HG02588 (cell line): ENCODE measurements around the gene NADSYN1.
"Not testable (repeated sequence)": the region's sequence is repeated elsewhere in the genome, so short reads cannot be mapped to it uniquely, and the experiment has no call there.

Source experiments
- ATAC-seq: cut with Tn5 transposase; IDR thresholded peaks from one replicate; pipeline ENCODE4 v1.9.1; 2021; ENCODE audit warnings: mild to moderate bottlenecking, moderate library complexity; ENCODE audit not compliant: unreplicated experiment

NADSYN1 gene

DNA sequence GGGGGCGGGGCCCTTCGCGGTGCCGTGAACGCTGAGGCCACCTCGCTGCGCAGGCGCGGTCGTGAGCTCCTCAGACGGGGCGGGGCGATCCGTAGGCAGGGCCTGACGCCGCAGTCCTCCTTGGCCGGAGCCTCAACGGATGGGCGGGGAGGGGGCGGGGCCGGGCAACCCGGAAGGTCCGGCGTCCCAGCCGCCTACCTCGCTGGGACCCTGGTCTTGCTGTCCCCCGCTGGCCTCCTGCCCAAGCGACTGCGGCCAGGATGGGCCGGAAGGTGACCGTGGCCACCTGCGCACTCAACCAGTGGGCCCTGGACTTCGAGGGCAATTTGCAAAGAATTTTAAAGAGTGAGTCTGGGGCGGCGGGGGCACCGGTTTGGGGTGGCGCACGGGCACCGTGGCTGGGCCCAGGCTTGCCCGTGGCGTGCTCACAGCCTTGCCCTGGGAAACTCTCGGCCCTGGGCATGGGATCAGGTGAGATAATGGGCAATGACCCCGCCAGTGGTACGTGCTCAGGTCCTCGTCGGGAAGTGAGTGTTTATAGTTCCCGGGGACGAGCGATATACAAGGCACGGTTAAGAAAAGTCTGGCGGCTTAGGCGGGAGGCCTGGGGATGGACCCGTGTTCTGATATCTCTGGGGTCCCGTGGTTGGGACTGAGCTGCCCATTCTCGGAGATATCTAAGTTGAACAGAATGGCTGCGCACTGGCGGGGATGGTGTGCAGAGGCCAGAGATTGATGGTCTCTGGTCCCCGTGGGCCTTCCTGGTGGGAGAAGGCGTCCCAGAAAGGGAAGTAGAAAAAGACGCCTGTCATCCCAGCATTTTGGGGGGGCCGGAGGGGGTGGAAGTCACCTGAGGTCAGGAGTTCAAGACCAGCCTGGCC, at the start of gene NADSYN1:
Gene NADSYN1, plus strand, starts transcription at position 167 of the 881 bp plus-strand sequence. Its CDS starts 94 bp downstream, at position 261.
- peak; percentile 51 for ATAC-seq

DNA sequence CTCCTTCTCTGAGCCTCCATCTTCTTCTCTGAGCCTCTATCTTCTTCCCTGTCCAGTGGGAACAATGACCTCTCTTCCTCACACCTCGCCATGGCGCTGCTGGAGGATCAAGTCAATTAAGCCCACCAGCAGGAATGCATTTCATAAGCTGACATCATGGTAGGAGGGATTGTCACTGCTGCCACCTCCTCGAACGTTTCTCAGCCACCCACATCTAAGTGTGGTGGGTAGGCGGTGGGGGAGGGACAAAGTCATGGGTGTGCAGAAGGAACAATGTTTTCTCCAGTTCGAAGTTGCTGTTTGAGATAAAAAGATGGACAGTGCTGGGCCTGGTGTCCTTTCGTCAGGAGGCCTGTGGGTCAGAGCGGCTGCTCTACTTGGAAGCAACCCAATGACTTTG, 48.8 kb upstream of the NADSYN1 start:
- ATAC-seq, result no peak

DNA sequence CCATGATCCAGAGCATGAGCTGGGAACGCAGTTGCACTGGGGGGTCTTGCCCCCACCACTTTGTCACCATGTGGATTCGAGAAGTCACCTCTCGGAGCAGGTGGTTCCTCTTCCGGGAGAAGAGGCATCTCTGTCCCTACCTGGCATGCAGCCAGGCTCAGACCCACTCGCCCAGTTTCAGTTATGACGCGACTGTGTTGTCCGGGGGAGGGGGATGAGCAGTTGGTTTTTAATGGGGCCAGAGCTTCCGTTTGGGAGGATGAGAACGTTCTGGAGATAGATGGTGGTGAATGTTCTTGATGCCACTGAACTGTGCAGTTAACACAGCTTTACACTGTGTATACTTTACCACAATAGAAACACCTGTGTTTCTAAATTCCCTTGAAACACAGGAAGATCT, 46.3 kb upstream of the NADSYN1 start:
- ATAC-seq, result no peak

DNA sequence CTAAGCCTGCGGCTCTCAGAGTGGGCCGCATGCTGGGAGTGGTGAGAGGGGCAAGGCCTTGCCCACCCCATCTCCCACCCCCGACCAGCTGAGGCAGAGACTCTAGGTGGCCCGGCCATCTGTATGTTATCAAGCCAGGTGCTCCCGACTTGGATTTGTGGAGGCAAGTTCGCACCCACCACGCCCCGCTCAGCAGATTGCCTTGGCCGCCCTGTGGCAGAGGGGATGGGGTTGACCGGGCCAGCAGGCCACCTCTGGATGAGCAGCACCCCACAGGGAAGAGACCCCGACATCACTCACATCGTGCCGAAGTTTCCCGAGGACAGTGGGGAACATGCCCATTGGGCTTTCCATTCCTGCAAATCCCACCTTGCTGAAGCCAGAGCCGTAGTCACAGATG, 45.6 kb upstream of the NADSYN1 start:
- no peak for ATAC-seq

DNA sequence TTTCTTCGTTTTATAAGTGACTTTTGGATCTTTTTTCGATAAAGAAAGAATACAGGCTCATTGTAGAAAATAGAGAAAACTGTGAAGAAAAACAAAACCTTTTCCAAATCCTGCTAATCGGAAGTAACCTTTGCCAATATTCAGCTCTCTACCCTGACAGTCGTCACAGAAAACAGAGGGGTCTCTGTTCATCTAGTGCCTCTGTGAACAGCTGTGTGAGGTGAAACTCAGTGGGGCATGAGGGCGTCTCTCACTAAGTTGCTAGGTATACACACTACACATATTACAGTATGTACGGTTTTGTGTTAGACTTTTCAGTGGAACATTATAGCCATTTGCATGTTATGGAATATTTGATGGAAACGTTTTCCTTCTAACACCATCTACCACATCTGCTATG, 44.2 kb upstream of the NADSYN1 start:
- no peak for ATAC-seq

DNA sequence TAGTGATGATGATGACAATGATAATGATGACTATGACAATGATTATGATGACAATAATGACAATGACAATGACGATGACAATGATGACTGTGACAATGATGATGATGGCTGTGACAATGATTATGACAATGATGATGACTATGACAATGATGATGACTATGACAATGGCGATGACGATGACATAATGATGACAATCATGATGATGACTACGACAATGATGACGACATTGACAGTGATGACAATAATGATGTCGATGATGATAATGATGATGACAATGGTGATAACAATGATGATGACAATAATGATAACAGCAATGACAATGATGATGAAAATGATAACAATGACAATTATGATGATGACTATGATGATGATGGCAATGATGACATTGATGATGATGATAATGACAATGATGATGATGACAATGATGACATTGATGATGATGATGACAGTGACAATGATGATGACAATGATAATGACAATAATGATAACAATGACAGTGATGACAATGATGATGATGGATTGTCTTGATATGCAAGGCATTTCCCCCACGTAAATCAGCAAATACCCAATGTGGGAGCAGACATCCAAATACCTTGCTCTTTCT, 42.5 kb upstream of the NADSYN1 start:
- ATAC-seq, result no peak

DNA sequence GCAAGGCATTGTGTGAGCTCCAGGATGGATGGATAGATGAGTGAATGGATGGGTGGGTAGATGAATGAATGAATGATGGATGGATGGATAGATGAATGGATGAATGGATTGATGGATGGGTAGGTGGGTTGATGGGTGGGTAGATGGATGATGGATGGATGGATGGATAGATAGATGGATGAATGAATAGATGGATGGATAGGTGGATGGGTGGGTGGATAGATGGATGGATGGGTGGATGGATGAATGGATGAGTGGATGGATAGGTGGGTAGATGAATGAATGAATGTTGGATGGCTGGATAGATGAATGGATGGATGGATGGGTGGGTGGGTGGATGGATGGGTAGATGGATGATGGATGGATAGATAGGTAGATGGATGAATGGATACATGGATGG, 38.4 kb upstream of the NADSYN1 start:
- ATAC-seq, result no peak

DNA sequence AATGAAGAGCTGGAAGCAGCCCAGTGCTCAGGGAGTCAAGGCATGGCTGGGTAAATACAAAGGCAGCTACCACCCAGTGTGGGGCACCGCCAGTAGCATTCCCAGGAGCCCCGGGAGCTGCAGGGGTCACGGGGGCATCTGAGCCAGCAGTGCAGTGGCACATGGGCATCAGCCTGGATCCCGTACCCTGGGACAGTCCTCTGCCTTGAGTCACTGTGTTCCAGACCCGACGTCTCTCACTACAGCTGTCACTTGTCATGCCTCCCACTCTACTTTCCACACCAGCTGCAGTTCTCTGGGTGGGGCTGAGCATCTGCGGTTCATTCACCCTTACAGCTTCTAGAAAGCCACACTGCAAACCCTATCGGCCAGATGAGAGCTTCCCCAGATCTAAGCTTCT, 34.4 kb upstream of the NADSYN1 start:
- ATAC-seq, result peak; percentile 59

DNA sequence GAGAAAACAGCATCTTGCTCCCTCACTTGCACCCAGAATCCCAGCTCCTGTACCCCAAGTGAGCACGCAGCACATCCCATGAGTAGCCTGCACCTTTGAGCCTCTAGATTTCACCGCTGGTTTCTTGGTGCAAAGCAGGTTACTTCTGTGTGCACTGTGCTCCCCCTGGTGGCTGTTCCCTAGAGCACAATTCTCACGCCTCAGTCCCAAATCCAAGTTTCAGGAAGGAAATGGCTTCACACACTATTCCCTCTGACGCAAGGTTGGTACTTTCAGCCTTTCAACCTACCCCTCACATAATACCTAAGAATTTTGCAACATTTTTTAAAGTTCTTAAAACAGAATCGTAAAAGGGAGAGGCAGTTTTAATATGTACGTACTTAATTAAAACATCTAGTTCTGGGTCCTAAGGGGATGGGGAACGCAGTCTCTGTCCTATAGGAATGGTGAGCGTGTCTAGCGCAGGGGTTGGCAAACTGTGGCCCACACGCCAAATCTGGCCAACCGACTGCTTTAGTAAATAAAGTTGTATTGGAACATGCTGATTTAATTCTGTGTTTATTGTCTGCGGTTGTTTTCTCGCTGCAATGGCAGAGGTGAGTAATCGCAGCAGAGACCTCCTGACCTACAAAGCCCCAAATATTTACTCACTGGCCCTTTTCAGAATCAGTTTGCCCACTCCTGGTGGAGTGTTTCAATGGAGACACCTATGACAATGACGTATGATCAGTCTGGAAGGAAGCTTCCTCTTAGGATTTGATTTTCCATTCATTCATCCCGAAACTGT, 32.4 kb upstream of the NADSYN1 start:
- ATAC-seq, result no peak

DNA sequence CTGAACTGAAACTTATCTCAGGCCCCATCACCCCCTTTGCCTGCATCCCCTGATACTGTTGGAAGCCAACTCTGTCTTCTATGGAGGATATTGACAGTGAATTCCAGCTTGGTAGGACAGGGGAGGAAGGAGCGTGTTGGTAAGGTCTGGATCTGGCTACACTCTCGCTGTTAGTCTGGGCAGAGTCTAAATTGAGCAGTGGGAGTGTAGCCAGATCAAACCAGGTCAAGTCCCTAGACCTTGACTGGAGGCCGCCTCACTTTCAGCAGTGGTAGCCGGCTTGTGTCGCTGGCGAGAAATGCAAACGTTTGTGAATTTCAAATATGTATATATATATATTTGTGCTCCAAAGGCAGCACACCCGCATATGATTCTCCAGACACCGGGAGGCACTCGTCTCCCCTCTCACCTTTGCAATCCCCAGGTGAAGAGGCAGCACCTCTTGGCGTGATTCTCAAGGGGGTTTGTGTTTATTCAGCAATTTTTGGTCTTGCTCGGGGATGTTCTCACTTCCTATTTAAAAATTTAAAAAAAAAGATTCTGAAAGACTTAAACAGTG, 31.5 kb upstream of the NADSYN1 start:
- no peak for ATAC-seq

DNA sequence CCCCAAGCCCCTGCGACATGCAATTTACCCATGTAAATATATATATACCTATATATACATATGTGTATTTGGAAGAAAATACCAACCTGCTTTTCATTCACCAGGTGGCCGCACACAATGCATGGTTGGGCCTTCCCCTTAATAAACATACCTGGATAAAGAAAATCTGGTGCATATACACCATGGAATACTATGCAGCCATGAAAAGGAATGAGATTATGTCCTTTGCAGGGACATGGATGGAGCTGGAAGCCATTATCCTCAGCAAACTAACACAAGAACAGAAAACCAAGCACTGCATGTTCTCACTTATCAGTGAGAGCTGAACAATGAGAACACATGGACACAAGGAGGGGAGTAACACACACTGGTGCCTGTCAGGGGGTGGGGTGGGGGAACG, 30.7 kb upstream of the NADSYN1 start:
- not testable (repeated sequence) for ATAC-seq

DNA sequence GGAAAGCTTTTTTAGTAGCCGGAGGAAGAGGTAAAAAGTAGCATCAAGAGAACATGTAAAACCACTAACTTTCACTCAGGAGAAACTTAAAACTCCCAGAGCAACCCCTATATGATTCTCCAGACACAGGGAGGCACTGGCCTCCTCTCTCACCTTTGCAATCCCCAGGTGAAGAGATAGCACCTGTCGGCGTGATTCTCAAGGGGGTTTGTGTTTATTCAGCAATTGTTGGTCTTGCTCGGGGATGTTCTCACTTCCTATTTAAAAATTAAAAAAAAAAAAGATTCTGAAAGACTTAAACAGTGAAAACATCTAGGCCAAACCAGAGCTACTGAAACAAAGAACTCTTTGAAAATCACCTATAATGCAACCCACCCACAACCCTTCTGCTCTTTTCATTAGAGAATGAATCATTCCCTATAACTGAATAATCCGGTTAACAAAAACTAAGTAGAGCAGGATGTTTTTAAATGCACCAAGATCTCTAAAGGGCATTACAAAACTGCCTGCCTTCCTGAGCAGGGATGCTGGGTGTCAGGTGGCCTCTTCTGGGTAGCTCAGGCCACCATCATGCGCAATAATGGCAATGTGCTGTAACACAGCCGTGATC, 29.7 kb upstream of the NADSYN1 start:
- ATAC-seq, result no peak

DNA sequence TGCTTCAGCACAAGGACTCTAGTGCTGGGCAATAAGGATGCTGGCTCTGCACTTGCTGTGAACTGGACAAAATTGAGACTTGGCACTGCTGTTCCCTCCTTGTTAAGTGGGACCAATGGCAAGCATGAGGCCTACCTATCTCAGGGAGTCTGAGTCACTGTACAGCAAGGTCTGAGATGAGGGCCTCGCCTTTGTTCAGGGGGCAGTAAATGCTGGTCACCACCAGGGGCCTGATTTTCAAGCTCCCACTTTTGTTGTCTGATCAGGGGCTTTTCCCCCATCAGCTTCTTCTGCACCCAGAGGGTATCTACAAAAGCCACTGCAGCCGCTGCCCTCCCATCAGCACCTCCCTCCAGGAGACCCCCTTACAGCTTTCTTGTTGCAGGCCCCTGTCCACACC, 27.6 kb upstream of the NADSYN1 start:
- no peak for ATAC-seq

DNA sequence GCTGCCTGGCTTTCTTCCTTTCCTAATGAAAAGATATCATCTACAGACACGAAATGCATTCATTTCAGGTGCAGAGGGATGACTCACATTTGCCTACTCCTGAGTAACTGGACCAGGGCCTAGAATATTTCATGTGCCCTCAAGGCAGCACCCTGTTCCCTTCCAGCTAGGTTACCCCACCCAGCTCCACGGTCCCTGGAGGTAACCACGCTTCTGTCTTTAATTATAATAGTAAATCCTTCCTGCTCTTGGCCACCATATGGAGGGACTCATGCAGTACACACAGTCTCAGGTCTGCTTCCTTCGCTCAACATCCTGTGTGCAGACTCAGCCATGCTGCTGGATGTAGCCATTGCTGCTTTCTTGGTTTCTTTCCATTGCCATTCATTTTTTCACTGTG, 27.1 kb upstream of the NADSYN1 start:
- ATAC-seq, result no peak

DNA sequence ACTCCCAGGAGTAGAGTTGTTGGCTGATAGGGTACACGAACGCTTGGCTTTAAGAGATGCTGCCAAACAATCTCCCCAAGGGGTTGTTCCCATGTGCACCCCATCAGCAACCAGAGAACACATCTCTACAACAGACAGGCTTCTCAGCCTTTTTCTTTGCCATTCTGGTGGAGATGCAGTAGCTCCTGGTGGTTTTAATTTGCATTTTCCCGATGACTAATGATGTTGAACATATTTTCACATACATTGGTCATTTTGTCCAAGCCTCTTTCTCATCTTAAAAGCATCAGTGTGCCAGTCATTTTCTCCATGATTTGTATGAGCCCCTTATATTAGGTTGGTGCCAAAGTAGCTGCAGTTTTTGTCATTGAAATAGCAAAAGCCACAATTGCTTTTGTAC, 26.6 kb upstream of the NADSYN1 start:
- ATAC-seq, result no peak

DNA sequence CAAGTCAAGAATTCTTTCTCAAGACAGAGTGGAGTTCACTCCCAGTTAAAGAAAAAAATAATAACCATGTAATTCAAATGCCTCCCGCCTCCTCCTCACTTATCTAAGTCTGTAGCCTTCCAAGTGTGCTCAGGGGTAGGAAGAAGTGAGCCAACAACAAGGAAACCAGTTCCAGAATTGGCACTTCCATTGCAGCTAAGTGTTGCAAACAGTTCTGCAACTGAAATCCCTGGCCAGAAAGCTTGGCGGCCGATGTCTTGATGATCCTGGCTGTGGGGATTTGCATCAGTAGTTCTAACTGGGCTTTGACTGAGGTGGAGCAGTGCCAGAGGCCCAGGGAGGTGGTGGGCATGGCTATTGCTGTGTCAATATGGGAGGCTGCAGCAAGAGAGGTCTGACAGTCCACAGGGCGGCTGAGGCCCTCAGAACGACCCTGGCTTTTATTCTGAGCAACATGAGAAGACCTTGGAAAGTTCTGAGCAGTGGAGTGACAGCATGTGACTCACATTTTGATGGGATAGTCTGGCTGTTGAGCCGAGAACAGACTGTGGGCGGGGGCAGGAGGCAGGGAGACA, 24.1 kb upstream of the NADSYN1 start:
- no peak for ATAC-seq

DNA sequence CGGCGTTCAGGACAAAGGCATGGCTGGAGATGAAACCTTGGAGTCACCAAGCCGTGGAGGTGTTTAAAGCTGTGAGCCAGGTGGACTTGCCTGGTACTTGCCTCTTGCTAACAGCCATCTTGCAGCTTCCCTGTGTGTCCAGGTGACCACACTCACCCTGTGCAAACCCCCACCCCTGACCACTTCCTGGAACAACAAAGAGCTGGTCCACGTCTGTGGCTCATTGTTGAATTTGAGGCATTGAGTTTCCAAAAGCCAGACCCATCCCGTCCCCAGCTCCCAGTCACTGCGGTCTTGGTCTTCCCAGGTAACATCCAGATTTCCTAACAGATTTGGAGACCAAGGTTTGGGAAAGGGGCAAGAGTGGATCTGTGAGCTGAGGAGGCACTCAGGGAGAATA, 23.3 kb upstream of the NADSYN1 start:
- ATAC-seq, result no peak

DNA sequence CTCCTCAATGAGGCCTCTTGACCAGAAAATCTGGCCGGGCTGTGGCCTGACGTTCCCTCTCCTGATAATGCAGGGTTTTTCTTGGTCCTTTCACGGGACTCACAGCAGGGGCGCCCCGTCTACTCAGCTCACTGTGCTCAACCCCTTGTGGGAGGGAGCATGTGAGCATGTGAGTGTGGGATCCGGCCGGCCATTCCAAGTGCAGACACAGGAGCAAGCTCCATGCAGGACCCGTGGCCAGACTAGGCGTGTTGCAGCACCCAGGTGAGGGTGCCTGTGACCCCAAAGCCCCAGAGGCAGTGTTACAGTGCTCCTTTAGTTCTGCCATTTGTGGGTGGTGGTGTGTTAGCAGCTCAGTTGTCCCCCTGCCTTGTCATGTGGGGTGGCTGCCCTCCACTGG, 22.8 kb upstream of the NADSYN1 start:
- no peak for ATAC-seq

DNA sequence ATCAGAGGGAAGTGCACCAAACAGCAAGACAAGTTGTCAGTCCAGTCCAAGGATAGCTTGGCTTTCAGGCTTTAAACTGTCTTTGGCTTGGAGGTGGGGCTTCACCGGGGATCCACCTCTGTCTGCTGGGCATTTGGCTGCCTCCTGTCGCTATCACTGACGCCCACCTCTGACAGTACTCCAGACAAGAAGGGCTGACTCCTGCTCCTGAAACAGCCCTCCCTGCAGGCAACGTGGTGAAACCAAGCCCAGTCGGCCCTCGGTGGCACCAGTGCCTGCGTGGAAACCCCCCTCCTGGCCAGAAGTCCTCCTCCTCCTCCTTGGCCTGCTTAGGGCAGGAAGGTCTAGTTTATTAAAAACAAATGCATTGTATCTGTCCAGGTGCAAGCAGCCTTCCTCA, 21.7 kb upstream of the NADSYN1 start:
- ATAC-seq, result no peak

DNA sequence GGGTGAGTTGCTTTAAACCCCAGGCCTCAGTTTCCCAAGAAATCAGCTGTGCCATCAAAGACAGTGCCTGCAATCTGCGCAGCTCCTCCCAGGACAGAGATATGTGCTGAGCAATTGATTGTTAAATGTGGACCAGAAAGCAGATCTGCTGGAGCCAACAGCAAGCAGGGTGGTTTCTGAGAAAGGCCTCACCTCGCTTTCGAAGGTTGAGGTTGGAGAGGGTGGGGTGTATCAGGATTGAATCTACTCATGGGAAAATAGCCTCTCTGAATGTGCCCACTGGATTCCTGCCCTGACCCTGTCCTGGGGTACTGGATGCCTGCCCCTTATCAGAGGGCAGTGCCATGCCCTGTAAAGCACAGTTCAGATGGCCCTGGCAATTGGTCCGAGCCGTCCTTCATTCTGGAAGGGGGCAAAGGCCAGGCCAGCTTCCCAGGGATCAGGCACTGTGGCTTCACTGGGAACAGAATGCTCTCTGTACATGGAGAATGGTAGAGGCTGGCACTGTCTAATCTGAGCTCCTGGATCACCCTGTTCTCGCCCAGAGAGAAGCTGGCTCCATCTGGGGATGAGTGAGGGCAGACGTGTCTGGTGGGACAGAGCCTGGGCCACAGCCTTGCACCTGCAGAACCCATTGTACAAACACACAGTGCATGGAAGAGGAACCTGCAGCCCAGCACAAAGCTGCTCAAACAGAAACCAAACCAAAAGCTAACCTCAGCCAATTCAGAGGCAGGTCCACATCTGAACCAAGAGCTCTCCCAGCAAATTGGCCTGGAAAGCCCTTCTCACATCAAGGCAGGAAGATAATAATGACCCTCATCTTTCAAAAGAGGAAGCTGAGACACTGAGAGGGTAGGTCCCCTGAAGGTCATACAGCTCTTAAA, 20.0 kb upstream of the NADSYN1 start:
- ATAC-seq, result no peak
